ENCODE results near the gene FCSK. TPM values are rescaled to one million over a fixed set of nuclear protein-coding genes. Genes with fewer than 3 reads are reported as not detected.
A peak's percentile ranks its signal among the peaks of the same experiment; 100 is the strongest.

FCSK gene
- total and polyA plus RNA-seq, 2 of the 8 experiments (the other 6 are each of a cell fraction or from before 2014, with no cell fraction given): 4.6 to 5.1 TPM

DNA sequence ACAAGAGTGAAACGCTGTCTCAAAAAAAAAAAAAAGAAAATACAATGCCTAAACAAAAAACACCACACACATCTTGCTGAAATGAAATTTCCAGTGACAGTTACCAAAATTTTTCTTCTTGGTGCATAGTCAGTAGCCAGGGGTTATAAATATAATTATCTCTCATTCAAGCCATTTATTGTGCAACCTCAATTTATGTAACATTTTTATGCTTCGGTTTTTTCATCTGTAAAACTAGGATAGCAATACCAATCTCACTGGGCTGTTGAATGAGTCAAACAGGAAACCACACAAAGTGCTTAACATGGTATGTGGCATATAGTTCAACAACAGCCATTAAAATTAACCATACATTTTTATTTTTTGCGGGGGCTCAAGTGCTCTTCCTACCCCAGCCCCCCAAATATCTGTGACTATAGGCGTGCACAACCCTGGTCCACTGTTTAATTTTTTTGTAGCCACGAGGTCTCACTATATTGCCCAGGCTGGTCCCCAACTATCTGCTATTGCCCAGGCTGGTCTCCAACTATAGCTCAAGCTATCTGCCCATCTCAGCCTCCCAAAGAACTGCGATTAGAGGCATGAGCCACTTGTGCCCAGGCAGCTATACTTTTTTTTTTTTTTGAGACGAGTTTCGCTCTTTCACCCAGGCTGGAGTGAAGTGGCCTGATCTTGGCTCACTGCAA lies 66.4 kb downstream of the FCSK start:
- no peak overlapping the region for H3K4ac ChIP-seq (replicated peaks; ENCODE audit: insufficient read length, low read depth, low read length)
- H3K9ac ChIP-seq (replicated peaks in 1 of 4; ENCODE audit: extremely low read depth in 1 of 4, low read depth in 3 of 4, low read length in 3 of 4): no peak overlapping the region
- FAIRE-seq (no peak), DNase-seq (ENCODE audit: low read depth in 1 of 2, low spot score in 2 of 2) (no peak)
- H3K36me3 ChIP-seq (ENCODE audit: control insufficient read depth in 2 of 4, insufficient read depth in 4 of 4, low read length in 3 of 4): peaks cover 0 to 14% (median 3%) of the 10 kb centered on the region in 4 experiments; a peak in 3 of 8 replicates
- no peak overlapping the region for H2BK5ac ChIP-seq (ENCODE audit: low read depth, low read length)
- no peak overlapping the region for H3K14ac ChIP-seq (ENCODE audit: insufficient read length)
- no peaks in the 10 kb centered on the region for H4K20me1 ChIP-seq (replicated peaks in 1 of 2; ENCODE audit: control insufficient read depth in 1 of 2, insufficient read depth in 2 of 2, low read length in 2 of 2)
- H2AFZ ChIP-seq (ENCODE audit: low read length): no peak overlapping the region
- ChIA-PET CTCF (ENCODE audit: partially characterized antibody) (interaction anchor here (0.6 to 0.7 kb wide), 2 partner anchors 25 to 40 kb away, joined by 3 to 4 read pairs; no protein-coding TSS in a partner anchor), POLR2A (ENCODE audit: partially characterized antibody) (interaction anchor here (0.6 to 4.3 kb wide), 6 partner anchors 9 to 190 kb away, joined by 3 to 27 read pairs (median 3); no protein-coding TSS in a partner anchor)
- H3K23me2 ChIP-seq (ENCODE audit: low read depth, low read length): peaks cover 6% of the 10 kb centered on the region; the same call in 1 of the 2 replicates
- no peak overlapping the region for H2BK20ac ChIP-seq (ENCODE audit: low read length)
- no peaks in the 10 kb centered on the region; the same call in 1 of the 2 replicates for H3K79me1 ChIP-seq (ENCODE audit: low read depth, low read length)
- H3K27ac ChIP-seq (ENCODE audit: low read depth, low read length): no peak overlapping the region
- no peak overlapping the region for H2AK5ac ChIP-seq (ENCODE audit: low read depth, low read length)
- H3K4me3 ChIP-seq (ENCODE audit: extremely low read depth in 1 of 4, insufficient read depth in 2 of 4, low read depth in 3 of 4, low read length in 4 of 4): no peak overlapping the region
- peaks cover 0 to 4% (median 1%) of the 10 kb centered on the region in 4 experiments; a peak in 4 of 7 replicates for H3K4me1 ChIP-seq (replicated peaks in 1 of 4; ENCODE audit: control insufficient read depth in 3 of 4, insufficient read depth in 4 of 4, low read length in 3 of 4)
- peaks cover 18 to 32% of the 10 kb centered on the region in 2 experiments for H3K79me2 ChIP-seq (ENCODE audit: control insufficient read depth in 1 of 2, insufficient read depth in 2 of 2, low read length in 2 of 2)
- 88% methylated on average over 5 of the region's 8 CpGs; no CpG with 5 or more reads in 1 of the 2 experiments for WGBS, 2 experiments (ENCODE audit: extremely low coverage in 1 of 2, insufficient coverage in 1 of 2, insufficient read length in 1 of 2, insufficient replicate concordance in 2 of 2, low coverage in 1 of 2, low lambda C conversion rate in 2 of 2, missing lambda C conversion rate in 1 of 2)
- H2BK12ac ChIP-seq (ENCODE audit: low read depth, low read length): no peak overlapping the region
- no peak overlapping the region for H3K56ac ChIP-seq (replicated peaks; ENCODE audit: insufficient read length, low read depth, low read length)
- no peak overlapping the region for H2BK15ac ChIP-seq (ENCODE audit: low read length)
- no peaks in the 10 kb centered on the region for H3K9me3 ChIP-seq (ENCODE audit: insufficient read depth in 2 of 2, low read depth in 1 of 2, low read length in 1 of 2)
- H4K5ac ChIP-seq (ENCODE audit: insufficient read length, low read depth, low read length): no peak overlapping the region
- no peak overlapping the region for H2BK120ac ChIP-seq (replicated peaks; ENCODE audit: low read depth, low read length)
- H3K23ac ChIP-seq (ENCODE audit: insufficient read length): no peak overlapping the region
- H3K27me3 ChIP-seq (replicated peaks in 1 of 4; ENCODE audit: control insufficient read depth in 3 of 4, extremely low read depth in 1 of 4, insufficient read depth in 3 of 4, low read length in 3 of 4): no peaks in the 10 kb centered on the region
- no peak overlapping the region for H3K4me2 ChIP-seq (ENCODE audit: insufficient read depth in 1 of 2, low read depth in 2 of 2, low read length in 2 of 2)
- no peak overlapping the region for H4K91ac ChIP-seq (replicated peaks; ENCODE audit: insufficient read length, low read length)
- H3K18ac ChIP-seq (ENCODE audit: extremely low read depth, low read length): no peak overlapping the region
- H4K8ac ChIP-seq (ENCODE audit: extremely low read depth, insufficient read depth, low read length): peak overlapping the region; percentile 21; the same call in 1 of the 2 replicates
- TF ChIP-seq CTBP2 (IDR thresholded peaks at IDR 0.05; ENCODE audit: borderline replicate concordance, insufficient read depth, insufficient read length, low read length): no peak
- no peak for TF ChIP-seq POLR2AphosphoS5 (IDR thresholded peaks at IDR 0.05; ENCODE audit: low read depth, low read length)
- no peak for TF ChIP-seq MAX (IDR thresholded peaks at IDR 0.05)
- no peak for TF ChIP-seq CHD2 (IDR thresholded peaks at IDR 0.05; ENCODE audit: low read length)
- TF ChIP-seq EP300 (IDR thresholded peaks at IDR 0.05; ENCODE audit: borderline replicate concordance in 1 of 2, low read depth in 2 of 2, low read length in 2 of 2): no peak
- TF ChIP-seq NANOG (IDR thresholded peaks at IDR 0.05; ENCODE audit: insufficient read depth, low read depth, low read length, poor library complexity, severe bottlenecking): no peak
- TF ChIP-seq SAP30 (IDR thresholded peaks at IDR 0.05; ENCODE audit: insufficient read depth, insufficient replicate concordance, low read length): no peak
- no peak for TF ChIP-seq TAF1 (IDR thresholded peaks at IDR 0.05; ENCODE audit: low read depth, low read length)
- no peak for TF ChIP-seq HDAC6 (IDR thresholded peaks at IDR 0.05; ENCODE audit: low read depth, low read length)
- TF ChIP-seq FOSL1 (IDR thresholded peaks at IDR 0.05; ENCODE audit: insufficient read depth, low read depth, low read length): no peak
